GM18511 (cell line): ENCODE results near the gene DDRGK1.

Source experiments
- ATAC-seq: cut with Tn5 transposase; IDR thresholded peaks from one replicate; pipeline ENCODE4 v1.9.1; 2021; ENCODE audit warnings: mild to moderate bottlenecking, moderate library complexity; ENCODE audit not compliant: unreplicated experiment

The DDRGK1 gene

DNA sequence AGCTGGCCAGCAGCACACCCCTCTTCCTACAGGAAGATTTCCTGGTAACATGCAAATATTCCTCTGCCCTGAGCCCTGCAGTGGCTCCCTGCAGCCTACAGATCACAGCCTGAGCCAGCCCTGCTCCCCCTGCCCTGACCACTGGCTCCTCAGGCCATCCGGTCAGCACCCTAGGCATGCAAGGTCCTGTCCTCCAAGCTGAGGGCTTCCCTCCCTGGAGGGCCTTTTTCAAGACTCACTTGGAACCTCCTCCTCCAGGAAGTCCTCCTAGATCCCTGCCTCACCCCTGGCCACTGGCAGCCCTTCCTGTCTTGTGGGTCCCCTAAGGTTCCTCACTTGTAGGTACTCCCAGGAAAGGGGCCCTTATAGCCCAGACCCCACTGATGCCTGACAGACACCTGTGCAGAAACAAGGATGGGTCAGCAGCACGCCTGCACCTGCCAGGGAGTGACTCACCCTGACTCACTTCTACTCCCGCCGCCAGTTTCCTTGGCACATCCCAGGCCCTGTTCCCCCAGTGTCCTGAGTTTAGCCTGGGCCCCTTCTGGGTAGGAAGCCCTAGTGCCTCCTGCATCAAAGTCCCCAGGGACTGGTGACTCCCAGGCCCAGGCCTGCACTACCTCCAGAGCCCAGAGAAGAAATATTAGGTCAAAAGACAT, 31.3 kb upstream of the DDRGK1 start:
- no peak for ATAC-seq

DNA sequence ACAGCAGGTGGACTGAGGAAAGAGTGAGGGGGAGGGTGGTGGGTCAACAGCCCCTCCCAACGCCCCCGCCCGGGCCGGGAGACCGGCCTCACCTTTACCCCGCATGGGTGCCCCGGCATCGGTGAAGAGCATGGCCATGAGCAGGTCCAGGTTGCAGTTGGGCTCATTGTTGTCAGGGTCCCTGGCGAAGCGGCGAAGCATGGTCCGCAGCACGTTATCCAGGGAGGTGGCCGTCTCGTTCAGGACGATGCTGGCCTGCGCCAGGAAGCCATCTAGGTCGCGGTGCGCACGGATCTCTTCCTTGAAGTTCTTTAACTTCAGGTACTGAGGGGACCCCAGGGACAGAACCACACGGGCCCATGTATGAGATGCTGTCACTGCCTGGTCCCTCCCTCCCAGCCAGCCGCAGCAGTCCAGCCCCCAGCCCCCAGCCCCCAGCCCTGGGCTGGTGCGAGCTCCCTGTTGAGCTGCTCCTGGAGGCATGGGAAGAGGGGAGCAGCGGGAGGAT, 29.6 kb upstream of the DDRGK1 start:
- no peak for ATAC-seq

DNA sequence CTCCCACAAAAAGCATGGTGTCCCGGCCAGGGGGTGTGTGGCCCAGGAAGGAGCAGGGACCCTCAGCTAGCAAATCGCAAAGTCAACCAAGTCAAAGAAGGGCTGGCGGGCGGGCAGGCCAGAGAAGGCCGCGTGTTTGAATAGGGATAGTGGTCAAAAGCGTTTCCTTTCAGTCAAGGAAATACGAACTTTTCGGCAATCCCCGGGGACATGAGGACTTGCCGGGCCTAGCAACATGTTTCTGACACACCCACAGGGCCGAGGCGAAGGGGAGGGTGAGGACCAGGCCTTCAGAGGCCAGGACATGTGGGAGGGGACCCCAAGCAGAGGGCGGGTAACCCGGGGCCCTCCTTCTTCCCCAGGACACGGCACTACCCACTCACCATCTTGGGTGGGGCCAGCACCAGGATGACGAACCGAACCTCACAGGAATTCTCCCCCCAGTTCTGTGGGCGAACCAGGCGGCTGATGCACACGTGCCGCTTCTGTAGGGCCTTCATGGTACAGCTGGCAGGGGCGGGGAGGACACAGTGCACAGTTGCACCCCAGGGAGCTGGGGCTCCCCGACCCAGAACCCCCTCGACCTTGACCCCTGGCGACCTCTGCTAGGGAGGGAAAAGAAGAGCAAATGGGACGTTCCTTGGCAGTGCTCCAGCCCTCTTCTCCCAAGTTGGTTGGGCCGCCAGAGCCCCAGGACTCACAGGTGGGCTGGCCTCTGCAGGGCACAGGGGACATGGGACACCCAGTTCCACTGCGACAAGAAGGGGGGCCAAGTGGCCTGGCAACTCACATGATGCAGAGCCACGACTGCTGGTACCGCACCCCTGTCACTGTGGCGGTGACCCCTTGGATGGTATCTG, 28.9 kb upstream of the DDRGK1 start:
- no peak for ATAC-seq

DNA sequence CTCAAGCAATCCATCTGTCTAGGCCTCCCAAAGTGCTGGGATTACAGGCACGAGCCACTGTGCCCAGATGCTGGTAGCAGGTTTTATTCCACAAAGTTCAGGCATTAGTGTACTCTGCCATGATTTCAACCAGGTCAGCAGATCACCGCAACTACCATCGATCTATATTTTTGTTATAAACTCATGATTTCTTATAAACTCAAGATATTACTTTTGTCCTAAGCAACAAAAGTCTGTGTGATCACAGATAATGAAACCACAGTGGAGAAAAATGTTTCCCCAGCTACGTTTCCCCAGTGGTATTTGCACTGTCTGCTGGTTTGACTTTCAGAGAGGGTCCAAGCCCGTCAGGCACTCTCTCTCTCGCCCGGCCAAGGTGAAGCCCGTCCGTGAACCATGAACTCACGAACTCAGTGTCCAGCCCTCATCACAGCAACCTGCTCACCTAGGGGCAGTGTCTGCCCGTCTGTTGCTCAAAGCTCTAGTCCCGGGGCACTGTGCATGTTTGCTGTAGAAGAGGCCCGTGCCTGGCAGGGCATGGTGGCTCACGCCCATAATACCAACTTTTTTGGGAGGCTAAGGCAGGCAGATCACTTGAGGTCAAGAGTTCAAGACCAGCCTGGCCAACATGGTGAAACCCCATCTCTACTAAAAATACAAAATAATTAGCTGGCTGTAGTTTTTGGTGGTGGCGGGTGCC, 27.6 kb upstream of the DDRGK1 start:
- ATAC-seq: no peak

DNA sequence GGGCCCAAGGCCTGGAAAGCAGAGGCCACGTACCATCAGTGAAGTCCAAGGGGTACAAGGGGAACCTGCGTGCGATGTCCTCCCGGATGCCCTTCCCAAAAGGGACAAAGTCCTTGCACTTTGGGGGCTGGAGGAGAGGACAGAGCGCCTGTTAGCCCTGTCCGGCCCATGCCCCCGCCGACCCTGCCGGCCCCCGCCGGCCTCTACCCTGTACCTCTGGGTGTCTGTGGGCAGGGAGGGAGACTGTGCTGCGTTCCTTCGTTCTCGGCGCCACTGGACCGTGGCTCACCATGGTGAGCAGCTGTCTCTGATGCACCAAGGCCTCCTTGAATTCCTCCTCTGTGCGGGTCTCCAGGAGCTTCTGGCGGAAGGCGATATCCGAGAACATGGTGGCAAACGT, 26.6 kb upstream of the DDRGK1 start:
- no peak for ATAC-seq

DNA sequence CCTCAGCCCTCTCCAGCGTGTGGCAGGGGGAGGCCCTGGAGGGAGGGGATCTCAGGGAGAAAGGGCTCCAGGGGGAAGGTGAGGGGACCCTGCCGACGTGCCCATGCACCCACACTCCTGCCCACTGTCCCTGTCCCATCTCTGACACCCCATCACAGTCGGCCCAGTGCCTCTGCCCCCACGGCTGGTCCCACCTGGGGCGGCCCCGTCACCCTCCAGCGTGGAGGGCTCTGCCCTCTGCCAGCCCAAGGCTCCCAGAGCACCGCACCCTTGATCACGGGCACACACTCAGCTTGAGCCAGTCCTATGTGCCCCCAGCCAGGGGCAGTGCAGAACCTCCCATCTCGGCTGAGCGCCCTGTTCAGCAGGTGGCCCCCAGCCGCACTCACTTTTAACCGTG, 25.3 kb upstream of the DDRGK1 start:
- ATAC-seq: no peak

DNA sequence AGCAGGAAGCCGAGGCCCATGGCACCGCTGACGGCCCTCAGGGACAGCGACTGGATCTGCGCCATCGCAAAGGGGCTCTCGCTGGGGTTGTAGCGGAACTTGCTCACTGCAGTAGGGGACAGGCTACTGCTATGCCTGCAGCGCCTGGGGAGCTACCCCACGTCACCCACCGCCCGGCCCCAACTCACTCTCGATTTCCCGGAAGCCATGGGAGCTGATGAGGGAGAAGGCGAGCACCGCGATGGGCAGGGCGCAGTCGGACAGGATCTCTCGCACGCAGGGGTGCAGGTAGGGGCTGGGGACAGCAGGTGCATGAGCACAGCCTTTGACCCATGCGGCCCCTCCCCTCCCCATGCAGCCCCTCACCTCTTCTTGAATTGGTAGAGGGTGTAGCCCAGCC, 24.7 kb upstream of the DDRGK1 start:
- ATAC-seq: no peak

DNA sequence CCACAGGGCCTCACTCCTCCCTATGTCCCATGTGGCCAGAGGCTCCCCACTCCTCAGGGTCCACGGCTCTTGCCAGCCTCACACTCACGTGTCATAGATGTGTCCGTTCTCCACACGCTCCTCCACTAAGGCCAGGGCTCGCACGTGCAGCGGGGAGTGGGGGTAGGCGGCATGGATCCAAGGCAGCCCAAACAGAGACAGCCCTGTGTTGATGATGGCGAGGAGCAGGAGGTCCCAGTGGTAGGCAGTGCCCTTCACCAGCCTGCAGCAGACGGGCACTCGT, 24.2 kb upstream of the DDRGK1 start:
- ATAC-seq: no peak

DNA sequence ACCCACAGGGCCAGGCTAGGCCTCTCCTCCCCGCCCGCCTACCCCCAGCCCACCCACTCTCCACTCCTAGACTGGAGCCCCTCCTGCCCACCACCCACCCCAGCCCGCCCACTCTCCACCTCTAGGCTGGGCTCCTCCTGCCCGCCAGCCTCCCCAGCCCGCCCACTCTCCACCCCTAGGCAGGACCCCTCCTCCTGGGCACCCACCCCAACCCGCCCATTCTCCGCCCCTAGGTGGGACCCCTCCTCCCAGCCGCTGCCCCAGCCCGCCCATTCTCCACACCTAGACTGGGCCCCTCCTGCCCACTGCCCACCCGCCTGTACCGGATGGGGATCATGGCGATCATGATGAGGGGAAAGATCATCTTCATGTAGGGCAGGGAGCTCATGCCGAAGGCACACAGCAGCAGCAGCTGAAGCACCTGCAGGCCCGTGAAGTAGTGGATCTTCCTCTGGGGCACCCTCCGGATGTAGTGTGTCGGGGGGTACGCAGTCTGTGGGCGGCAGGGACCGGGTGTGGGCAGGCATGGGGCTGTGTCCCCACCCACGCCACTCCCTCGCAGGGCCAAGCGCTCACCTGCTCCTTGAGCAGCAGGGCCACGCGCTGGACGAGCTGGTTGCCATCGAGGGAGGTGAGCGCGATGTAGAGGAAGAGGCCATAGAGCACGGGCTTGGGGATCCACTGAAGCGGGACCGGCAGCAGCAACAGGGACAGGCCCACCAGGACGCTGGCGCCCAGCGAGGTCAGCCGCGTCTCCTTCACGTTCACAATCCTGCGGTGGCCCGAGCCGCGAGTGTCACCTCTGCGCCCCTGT, 23.7 kb upstream of the DDRGK1 start:
- ATAC-seq: no peak

DNA sequence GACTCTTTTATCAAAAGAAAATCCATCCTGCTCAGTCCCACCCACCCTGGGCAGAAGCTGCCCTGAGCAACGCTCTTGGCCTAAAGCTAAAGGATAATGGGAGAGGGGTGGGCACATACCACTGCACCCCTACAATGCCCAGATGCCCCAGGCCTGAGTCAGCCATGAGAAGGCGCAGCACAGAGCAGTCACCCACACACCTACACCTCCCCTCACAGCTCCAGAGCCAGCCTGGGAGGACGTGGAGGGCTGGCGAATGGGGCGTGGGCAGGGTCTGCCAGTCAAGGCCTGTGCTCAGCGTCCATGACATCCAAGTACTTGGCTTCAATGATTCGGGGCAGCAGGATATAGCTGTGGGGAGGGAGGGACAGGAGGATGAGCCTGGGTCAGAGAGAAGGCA, 23.0 kb upstream of the DDRGK1 start:
- ATAC-seq: no peak

DNA sequence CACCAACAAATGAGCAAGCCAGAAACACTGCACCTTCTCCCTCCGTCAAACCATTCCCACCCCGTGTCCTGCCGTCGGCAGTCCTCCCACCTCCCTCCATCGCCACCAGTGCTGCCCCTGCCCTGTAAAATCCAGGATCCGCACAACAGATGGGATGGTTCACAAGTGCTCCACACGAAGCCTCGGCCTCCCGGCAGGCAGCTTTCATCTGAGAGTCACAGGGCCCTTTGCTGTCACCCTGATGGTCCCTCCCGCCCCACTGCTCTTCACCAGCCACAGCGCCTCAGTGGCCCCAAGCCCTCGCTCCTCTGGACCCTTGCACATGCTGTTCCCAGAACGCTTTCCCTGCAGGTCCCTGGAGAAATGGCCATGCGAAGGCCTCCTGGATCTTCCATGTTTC, 22.4 kb upstream of the DDRGK1 start:
- ATAC-seq: no peak

DNA sequence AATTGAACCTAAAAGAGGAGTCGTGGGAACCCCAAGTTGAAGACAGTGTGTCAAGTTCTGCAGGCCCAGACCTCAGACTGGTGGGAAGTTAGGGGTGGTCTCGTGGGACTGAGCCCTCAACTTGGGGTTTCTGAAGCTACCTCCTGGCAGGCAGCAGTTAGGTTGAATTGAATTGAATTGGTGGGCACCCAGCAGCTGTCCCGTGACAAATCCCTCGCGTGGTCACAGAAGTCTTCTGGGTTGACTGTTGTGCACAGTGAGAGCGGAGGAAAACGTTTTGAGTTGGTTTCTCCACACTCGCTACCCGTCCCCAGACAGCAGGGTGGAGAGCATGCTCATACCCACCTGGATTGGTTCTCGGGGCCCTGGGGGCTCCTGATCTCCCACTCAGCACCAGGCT, 21.6 kb upstream of the DDRGK1 start:
- ATAC-seq: no peak

DNA sequence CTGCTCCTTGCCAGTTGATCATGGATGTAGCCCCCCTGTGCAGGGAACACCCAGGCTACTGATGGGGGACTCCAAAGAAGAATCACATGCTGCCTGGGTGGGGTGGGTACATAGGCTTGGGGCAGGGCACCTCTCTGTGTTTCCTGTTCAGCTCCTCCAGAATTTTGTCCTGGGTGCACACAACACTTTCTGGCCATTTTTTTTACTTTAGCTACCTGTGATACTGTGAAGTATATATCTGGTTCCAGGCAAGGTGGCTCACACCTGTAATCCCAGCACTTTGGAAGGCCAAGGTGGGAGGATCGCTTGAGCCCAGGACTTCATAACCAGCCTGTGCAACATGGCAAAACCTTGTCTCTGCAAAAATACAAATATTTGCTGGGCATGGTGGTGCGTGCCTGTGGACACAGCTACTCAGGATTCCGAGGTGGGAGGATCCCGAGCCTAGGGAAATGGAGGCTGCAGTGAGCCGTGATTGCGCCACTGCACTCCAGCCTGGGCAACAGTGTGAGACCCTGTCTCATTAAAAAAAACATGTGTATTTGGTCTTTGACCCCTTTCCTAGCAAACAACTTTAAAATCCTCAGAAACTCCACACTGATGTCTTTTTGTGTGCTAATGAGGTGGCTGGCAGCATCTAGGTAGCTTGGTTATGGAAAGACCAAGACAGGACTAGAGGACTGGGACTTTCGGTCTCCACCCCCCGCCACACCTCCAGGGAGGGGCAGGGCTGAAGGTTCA, 20.4 kb upstream of the DDRGK1 start:
- no peak for ATAC-seq

DNA sequence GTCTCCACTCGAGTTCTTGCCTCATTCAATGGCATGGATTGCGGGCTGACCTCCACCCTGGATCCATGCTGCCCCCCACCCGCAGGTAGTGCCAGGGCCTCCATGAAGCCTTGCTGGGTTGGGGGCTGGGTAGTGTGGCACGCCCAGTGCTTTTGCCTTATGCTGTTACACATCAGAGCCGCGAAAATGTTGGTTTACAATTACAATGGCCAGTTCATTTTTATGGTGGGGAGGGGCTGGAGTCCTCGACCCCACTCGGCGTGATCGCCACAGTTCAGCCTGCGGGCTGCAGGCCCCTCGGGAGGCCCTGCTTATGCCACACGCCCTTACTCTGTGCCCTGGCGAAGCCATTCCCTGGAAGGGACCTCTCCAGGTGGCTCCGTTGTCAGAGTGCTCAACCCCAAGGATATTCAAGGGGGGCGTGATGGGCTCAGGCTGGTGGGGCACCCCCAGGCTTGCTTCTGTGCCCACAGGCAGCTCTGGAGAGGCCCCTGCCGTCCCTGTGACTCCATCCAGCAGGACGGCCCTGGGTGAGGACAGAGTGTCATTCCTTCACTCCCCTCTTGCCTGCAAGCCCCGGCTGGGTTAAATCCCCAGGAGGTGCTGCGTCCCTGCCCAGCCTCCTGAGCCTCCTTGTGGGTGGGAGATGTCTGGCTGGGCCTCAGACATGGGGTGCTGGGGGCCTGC, 19.7 kb upstream of the DDRGK1 start:
- ATAC-seq: no peak

DNA sequence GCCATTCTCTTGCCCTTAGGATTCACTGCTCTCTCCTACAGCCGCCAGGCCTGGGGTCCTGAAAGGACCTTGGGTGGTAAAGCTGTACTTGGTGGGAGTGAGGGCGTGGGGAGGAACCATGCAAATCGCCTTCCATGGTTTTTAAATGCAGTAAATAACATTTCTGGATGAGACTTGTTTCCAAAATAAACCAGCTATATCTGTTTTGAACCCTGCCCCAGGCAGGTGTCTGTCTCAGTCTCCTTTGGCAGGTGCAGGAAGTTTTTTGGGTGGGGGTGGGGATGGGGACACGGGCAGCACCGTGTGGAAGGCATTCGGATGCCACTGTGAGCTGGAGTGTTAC, 19.1 kb upstream of the DDRGK1 start:
- no peak for ATAC-seq

DNA sequence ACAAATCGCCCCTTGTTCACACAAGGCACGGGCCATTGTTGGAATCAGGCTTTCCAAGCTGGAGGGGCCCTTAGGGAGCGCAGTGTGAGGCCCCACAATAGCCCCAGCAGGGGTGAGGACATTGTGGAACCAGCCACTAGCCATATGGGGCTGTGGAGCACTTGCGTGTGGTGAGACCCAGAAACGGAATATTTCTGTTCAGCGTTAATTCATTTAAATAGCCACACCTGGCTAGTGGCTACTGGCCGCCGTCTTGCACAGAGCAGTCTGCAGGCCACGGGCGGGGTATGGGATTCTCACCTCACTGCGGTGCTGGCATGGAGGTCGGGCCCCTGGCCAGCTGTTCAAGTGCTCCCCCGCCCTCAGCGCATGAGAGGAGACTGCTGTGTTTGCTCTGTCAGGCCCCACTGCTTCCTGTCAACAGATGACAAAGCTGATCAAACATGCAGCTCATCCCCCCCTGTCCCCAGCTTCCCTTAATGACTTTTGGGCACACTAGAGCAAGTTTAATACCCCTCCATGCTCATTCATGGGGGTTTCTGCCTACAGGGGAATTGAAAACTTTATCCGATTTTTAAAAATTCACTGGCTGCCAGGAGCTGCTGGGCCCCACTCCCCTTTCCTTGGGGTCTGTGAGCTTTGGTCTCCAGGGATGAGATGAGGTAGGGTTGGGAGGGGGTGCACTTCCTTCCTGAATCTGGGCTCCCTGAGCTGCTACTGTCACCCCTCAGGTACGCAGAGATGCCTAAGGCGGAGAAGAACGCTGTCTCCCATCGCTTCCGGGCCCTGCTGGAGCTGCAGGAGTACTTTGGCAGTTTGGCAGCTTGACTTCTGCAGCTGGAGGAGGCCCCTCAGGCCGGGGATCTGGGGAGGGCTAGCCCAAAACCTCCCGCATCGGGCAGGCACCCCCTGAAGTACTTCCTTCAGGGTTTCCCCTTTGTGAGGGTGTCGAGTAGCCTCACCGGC, 18.4 kb upstream of the DDRGK1 start:
- peak; percentile 71 for ATAC-seq

DNA sequence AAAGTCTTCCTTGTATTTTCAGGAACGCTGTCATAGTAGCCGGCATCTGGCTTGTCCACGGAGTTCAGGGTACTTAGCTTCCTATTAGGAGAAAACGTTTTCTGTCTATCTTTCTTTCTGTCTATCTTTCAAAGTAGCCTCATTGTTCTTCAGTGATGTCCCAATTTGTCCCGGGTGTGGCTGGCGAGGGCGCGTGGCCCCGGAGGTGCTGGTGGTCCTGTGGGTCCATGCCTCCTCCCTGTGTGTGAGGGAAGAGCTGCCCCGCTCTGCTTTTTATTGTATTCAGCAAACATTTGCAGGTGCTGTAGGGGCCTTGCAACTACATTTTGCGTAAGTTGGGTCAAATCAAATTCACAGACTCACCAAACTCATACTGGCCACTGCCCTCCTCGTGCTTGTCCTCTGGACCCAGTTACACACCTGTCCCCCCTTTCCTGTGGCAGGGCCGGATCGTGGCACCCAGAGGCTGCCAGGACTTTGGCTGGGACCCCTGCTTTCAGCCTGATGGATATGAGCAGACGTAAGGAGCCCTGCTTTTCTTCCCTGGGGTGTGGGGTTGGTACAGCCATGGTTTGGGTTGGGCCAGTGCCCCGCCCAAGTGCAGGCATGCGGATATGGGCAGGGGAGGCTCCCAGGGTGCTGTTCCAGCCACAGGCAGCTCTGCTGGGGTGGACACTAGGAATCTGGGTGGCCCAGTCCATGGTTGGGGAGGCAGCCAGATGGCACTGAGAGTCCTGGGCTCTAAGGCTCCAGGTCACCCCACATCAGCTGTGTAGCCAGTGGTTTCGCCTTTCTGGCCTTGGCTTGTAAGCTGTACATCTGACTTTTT, 17.1 kb upstream of the DDRGK1 start:
- no peak for ATAC-seq
